OCI-LY3 (cell line): ENCODE results near the gene KRABD2.
"Not testable (repeated sequence)": the region's sequence is repeated elsewhere in the genome, so short reads cannot be mapped to it uniquely, and the experiment has no call there.

Experiments
- H2AFZ ChIP-seq: fragments of 200-600, 300-600 bp; shearing (Covaris generic); 2 replicates; pipeline ENCODE4 v1.6.0; 2014; ENCODE audit warnings: antibody characterized with exemption, low read depth, low read length
- H3K27ac ChIP-seq: fragments of 200-600, 300-600 bp; sonication (generic); 2 replicates; pipeline ENCODE4 v1.5.1; 2014; ENCODE audit warnings: mild to moderate bottlenecking, low read length, moderate library complexity, mixed read lengths
- H3K27me3 ChIP-seq: fragments of 200-600, 300-600 bp; sonication (generic); 2 replicates; pipeline ENCODE4 v1.6.1; 2014; ENCODE audit warnings: low read depth, low read length, mixed read lengths
- H3K36me3 ChIP-seq: fragments of 200-600, 300-600 bp; sonication (generic); replicated peaks from 2 replicates; pipeline ENCODE3; 2014; ENCODE audit warnings: low read depth, low read length, mixed read lengths
- H3K4me1 ChIP-seq: fragments of 300-600, 200-600 bp; sonication (generic); 2 replicates; pipeline ENCODE4 v1.6.1; 2014; ENCODE audit warnings: low read length, mixed read lengths
- H3K4me2 ChIP-seq: fragments of 200-600, 300-600 bp; sonication (generic); 2 replicates; pipeline ENCODE4 v1.6.1; 2014; ENCODE audit warnings: low read length, mixed read lengths
- H3K4me3 ChIP-seq: fragments of 300-600, 200-600 bp; sonication (generic); 2 replicates; pipeline ENCODE4 v1.5.1; 2014; ENCODE audit warnings: antibody characterized with exemption, mild to moderate bottlenecking, low read length, moderate library complexity
- H3K79me2 ChIP-seq: fragments of 300-600, 200-600 bp; shearing (Covaris generic); 2 replicates; pipeline ENCODE4 v1.6.1; 2014; ENCODE audit warnings: mild to moderate bottlenecking, low read length, mixed read lengths
- H3K9ac ChIP-seq: fragments of 300-600, 200-600 bp; shearing (Covaris generic); 2 replicates; pipeline ENCODE4 v1.6.0; 2014; ENCODE audit warnings: mild to moderate bottlenecking, low read length, moderate library complexity
- H3K9me3 ChIP-seq: fragments of 200-600, 300-600 bp; shearing (Covaris generic); 2 replicates; pipeline ENCODE4 v1.6.1; 2014; ENCODE audit warnings: low read length, mixed read lengths; ENCODE audit not compliant: insufficient read depth
- H4K20me1 ChIP-seq: fragments of 200-600, 300-600 bp; sonication (generic); 2 replicates; pipeline ENCODE4 v1.6.1; 2016; ENCODE audit warnings: low read length, mixed read lengths; ENCODE audit not compliant: insufficient read depth
- EZH2phosphoT487 ChIP-seq: fragments of 200-600 bp; shearing (Covaris generic); IDR thresholded peaks from 2 replicates; pipeline ENCODE4 v1.6.1; 2018; ENCODE audit warnings: antibody characterized with exemption, mixed run types, low read depth
- TF ChIP-seq, protein P1 (sequence below): fragments of 200-600, 300-600 bp; sonication (generic); IDR thresholded peaks from 2 replicates; pipeline ENCODE4 v1.5.1; 2014; ENCODE audit warnings: antibody characterized with exemption, low read length, low read depth

The KRABD2 gene

DNA sequence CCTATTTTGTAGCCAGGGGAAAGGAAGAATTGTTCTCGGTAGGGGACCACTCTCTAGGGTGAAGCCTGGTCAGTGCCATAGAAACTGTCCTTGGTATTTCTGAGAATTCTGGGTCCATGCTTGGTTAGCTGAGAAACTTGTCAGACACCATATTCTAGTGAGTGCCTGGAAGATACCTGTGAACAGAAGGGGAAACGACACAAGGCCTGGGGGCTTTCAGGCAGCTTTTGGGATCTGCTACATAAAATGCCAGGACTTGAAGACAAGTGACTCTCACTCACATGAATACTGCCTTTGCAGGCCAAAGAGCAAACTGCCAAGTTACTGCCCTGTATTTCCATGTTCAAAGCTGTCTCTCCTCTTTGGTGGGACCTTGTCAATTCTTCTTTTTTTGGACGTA, 18.6 kb downstream of the KRABD2 start:
- Histone ChIP-seq H2AFZ (no peak overlapping the region), H3K4me1 (no peaks in the 10 kb centered on the region), H3K27ac (no peak overlapping the region), H3K4me2 (no peak overlapping the region), H3K4me3 (no peak overlapping the region), H3K9me3 (no peaks in the 10 kb centered on the region), H3K9ac (no peak overlapping the region), H3K79me2 (no peaks in the 10 kb centered on the region), H3K36me3 (no peaks in the 10 kb centered on the region), H3K27me3 (no peaks in the 10 kb centered on the region), H4K20me1 (no peaks in the 10 kb centered on the region)
- no peak for TF ChIP-seq EZH2phosphoT487
- TF ChIP-seq, protein P1, sequence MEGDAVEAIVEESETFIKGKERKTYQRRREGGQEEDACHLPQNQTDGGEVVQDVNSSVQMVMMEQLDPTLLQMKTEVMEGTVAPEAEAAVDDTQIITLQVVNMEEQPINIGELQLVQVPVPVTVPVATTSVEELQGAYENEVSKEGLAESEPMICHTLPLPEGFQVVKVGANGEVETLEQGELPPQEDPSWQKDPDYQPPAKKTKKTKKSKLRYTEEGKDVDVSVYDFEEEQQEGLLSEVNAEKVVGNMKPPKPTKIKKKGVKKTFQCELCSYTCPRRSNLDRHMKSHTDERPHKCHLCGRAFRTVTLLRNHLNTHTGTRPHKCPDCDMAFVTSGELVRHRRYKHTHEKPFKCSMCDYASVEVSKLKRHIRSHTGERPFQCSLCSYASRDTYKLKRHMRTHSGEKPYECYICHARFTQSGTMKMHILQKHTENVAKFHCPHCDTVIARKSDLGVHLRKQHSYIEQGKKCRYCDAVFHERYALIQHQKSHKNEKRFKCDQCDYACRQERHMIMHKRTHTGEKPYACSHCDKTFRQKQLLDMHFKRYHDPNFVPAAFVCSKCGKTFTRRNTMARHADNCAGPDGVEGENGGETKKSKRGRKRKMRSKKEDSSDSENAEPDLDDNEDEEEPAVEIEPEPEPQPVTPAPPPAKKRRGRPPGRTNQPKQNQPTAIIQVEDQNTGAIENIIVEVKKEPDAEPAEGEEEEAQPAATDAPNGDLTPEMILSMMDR, result no peak

GRCh38 chr17:8354236-8354635, 22.3 kb downstream of the KRABD2 start:
- Histone ChIP-seq H3K9ac (no peak overlapping the region), H3K79me2 (no peaks in the 10 kb centered on the region), H3K4me1 (no peaks in the 10 kb centered on the region), H3K4me2 (no peak overlapping the region), H3K4me3 (no peak overlapping the region), H4K20me1 (no peaks in the 10 kb centered on the region), H3K27ac (no peak overlapping the region), H2AFZ (no peak overlapping the region), H3K36me3 (no peaks in the 10 kb centered on the region), H3K9me3 (no peaks in the 10 kb centered on the region), H3K27me3 (no peaks in the 10 kb centered on the region)
- TF ChIP-seq EZH2phosphoT487, result no peak
- TF ChIP-seq, protein P1, result no peak

DNA sequence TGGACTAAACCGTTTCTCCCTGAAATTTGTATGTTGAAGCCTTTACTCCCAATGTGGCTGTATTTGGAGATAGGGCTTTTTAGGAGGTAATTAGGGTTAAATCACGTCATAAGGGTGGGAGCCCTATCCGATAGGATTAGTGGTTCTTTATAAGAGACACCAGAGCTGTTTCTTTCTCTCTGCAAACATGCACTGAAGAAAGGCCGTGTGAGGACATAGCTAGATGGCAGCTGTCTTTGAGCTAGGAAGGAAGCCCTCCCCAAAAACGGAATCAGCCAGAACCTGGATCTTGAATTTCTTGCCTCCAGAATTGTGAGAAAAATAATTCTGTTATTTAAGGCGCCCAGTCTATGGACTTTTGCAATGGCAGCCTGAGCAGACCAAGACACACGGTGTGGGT, 22.8 kb downstream of the KRABD2 start:
- Histone ChIP-seq H3K4me2 (no peak overlapping the region), H3K27me3 (no peaks in the 10 kb centered on the region), H3K4me3 (no peak overlapping the region), H4K20me1 (no peaks in the 10 kb centered on the region), H3K36me3 (no peaks in the 10 kb centered on the region), H3K4me1 (no peaks in the 10 kb centered on the region), H3K9me3 (no peaks in the 10 kb centered on the region), H3K27ac (no peak overlapping the region), H3K9ac (no peak overlapping the region), H3K79me2 (no peaks in the 10 kb centered on the region), H2AFZ (no peak overlapping the region)
- no peak for TF ChIP-seq EZH2phosphoT487
- TF ChIP-seq, protein P1, result no peak

DNA sequence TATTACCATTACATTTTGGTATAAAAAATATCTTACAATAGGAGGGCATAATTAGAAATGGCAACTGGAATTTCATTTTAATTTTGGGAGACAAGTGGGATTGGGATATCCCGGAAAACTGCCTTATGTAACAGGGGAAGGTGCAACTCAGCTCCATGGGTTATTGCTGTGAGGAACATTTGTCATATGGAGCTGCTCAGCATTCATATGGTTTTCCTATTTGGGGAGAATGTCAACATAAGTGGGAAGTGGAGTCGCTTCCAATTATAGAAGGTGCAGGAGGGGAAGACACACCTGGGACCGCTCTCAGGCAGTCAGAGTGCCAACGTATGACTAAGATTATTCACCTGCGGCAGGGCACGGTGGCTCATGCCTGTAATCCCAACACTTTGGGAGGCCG, 26.2 kb downstream of the KRABD2 start:
- no peak overlapping the region for H3K27ac ChIP-seq
- H3K4me1 ChIP-seq, result no peaks in the 10 kb centered on the region
- H3K36me3 ChIP-seq, result no peaks in the 10 kb centered on the region
- no peak overlapping the region for H3K9ac ChIP-seq
- H3K4me3 ChIP-seq, result no peak overlapping the region
- H3K79me2 ChIP-seq, result no peaks in the 10 kb centered on the region
- H3K27me3 ChIP-seq, result peaks cover 7% of the 10 kb centered on the region; the same call in 1 of the 2 replicates
- no peak overlapping the region for H3K4me2 ChIP-seq
- TF ChIP-seq, protein P1, result no peak
- TF ChIP-seq EZH2phosphoT487, result no peak
- H4K20me1 ChIP-seq, result no peaks in the 10 kb centered on the region
- H2AFZ ChIP-seq, result no peak overlapping the region
- no peaks in the 10 kb centered on the region for H3K9me3 ChIP-seq

DNA sequence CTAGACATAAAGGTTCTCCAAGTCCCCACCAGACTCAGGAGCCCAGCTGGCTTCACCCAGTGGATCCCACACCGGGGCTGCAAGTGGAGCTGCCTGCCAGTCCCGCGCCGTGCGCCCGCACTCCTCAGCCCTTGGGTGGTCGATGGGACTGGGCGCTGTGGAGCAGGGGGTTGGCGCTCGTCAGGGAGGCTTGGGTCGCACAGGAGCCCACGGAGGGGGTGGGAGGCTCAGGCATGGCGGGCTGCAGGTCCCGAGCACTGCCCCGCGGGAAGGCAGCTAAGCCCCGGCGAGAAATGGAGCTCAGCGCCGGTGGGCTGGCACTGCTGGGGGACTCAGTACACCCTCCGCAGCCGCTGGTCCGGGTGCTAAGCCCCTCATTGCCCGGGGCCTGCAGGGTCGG, 29.5 kb downstream of the KRABD2 start:
- H3K4me2 ChIP-seq, H3K27ac ChIP-seq, H2AFZ ChIP-seq: not testable (repeated sequence)

More for the DNA sequence above, 29.5 kb downstream of the KRABD2 start:
- not testable (repeated sequence) for H4K20me1 ChIP-seq, H3K4me1 ChIP-seq, H3K36me3 ChIP-seq, H3K79me2 ChIP-seq, H3K9ac ChIP-seq, H3K27me3 ChIP-seq, H3K9me3 ChIP-seq, H3K4me3 ChIP-seq
